Measurements from ENCODE around the gene ASB6.
A peak's percentile ranks its signal among the peaks of the same experiment; 100 is the strongest.
"Not testable (repeated sequence)": the region's sequence is repeated elsewhere in the genome, so short reads cannot be mapped to it uniquely, and the experiment has no call there.

The ASB6 gene

DNA sequence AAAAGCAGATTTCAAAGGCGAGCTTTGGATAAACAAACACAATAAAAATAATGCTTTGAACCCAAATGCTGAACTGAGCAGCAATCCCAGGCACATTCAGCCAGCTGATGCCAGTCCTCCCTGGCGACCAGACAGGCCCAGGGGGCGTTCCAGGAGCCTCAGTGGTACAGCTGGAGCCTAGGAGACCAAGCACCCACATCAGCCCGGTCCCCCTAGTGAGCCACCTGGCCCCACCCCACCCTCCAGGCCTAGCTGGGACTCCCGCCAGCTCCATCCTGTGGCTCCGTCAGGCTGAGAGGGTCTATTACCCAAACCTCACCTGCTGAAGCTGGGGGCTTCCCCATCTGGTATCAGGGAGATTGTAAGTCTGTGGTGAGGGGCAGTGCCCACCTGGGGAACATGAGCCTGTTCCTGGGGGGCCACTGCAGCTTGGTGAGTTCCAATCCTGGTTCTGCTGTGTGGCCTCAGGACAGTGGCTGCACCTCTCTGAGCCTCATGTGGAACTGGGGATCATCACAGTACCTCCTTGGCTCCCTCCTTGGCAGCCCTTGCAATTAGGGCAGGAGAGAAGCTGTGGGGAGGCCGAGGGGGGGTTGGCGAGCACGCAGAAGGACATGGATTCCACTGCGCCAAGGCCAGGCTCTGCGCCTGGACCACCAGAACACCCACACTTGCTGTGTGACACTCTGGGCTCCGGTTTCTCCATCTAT, 37.7 kb downstream of the ASB6 start:
- no peak for DNase-seq

DNA sequence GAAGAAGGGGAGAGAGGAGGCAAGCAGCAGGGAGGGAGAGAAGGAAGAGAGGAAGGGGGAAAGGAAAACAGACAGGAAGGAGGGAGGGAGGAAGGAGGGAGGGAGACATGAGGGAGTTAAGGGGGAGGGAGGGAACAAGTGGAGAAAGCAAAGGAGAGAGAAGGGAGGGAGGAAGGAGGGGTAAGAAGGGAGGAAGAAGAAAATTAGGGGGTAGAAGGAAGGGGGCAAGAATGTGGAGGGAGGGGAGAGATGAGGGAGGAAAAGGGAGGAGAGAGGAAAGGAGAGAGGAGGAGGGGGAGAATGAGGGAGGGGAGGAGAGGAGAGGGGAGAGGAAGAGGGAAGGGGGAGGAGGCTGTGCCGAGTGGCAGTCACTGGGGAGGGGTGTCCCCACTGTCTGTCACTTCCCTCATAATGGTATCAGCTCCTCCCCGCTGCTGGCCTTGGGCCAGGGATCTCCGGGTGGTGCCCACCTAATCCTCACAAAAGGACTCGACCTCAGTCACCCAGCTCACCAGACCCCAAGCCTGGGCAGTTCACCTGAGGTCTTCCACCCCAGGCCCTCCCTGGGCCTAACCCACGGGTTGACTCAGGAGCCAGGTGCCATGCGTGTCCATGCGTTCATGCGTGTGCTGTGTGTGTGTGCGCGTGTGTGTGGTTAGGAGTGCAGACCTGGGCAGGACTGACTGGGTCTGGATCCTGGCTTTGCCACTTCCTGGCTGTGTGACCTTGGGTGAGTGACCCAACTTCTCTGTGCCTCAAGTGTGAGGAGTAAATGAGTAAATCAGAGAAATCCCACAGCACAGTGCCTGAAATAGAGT, 39.1 kb downstream of the ASB6 start:
- peak in 2 of 3 experiments; percentile 33 to 51 for DNase-seq

DNA sequence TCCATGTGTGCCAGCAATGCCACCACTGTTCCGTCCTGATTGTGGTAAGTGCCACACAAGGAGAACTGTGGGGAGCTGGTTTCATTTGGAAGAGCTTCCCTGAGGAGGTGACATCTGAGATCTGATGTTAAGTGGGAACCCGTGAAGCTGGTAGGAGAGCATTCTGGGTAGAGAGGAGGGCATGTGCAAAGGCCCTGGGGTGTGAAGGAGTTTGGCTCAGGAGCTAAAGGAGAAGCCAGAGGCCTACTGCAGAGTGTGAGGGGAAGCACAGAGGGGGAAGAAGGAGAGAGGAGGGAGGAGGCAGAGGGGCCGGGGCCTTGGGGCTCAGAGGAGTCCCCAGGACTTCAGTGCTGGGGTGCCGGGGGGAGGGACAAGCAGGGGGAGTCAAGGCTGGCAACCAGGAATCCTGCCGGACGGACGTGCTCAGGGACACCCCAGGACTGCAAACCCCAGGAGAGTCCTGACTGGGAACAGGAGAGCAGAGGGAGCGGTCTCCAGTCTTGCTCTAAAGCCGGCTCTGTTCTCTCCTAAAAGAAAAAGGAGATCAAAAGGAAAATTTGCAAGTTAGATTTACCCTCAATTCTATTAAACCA, 40.8 kb downstream of the ASB6 start:
- no peak for DNase-seq

GRCh38 chr9:129598089-129598596, 43.8 kb downstream of the ASB6 start:
- no peak for DNase-seq

DNA sequence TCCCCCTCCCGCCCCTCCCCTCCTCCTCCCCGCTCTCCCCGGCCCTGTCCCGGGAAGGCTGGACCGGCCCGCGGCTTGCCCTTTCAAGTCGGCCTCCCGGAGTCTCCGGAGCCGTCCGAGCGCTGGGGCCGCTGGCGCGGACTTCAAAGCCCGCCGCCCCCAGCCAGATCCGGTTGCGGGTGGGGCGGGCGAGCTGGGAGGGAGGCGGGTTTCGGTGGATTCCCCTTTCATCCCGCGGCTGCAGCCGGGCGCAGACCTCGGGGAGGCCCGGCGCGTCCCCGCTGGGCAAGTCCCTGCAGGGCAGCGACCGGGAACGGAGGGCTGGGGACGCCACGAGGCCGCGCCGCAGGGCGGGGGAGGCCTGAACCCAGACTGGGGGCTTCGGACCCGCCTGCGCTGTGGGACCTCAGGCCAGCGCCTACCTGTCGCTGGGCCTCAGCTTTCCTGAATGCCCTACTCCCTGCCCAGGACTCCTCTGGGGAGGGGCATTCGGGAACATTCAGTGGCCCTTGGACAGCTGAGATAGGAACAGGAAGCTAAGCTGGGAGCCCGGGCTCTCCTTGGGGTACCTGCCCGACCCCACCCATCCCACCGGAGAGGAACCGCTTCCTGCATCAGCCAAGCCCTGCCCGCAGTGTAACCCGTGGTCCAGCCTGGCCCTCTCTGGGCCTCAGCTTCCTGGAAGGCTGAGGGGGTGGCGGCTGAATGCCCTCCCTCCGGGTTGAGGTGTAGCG, 44.4 kb downstream of the ASB6 start:
- DNase-seq, result no peak

DNA sequence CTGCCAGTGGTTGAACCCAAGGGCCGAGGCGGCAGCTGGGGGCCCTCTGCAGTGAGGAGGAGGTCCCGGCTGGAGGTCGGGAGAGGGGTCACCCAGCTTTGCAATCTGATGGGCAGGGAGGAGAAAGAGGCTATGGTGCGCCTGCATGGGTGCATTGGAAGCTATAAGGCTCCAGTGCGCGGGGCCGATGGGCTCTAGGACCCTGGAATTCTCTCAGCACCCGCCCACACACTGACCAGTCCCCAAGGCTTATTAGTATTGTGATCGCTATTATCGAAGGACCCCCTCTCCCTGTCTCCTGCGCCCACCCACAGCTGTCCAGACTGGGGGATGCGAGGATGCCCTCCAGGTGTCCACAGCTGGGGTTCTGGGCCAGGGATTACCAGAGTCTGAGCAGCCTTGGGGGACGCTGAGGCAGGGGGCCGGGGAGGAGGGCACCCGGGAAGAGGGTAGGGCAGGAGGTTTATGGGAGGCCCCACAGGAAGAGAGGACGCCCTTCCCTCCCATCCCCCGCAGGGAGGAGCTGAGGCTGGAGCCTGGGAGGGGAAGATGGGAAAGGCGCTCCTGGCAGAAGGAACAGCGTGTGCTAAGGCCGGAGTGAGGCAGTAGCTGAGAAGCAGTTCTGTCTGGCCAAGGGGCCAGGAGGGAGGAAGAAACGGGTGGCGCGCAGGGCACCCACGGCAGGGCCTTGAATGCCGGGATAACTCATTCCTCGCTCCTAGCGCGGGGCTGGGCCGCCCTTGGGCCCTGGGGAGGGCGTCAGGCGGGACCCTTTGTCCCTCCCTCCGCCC, 45.2 kb downstream of the ASB6 start:
- DNase-seq, result no peak

- DNase-seq, result no peak
Observed at GRCh38 chr9:129595903-129596540, 45.9 kb downstream of the ASB6 start.

- no peak for DNase-seq
Observed at GRCh38 chr9:129595311-129595741, 46.6 kb downstream of the ASB6 start.

- no peak for DNase-seq
Observed at GRCh38 chr9:129594632-129595031, 47.3 kb downstream of the ASB6 start.

DNA sequence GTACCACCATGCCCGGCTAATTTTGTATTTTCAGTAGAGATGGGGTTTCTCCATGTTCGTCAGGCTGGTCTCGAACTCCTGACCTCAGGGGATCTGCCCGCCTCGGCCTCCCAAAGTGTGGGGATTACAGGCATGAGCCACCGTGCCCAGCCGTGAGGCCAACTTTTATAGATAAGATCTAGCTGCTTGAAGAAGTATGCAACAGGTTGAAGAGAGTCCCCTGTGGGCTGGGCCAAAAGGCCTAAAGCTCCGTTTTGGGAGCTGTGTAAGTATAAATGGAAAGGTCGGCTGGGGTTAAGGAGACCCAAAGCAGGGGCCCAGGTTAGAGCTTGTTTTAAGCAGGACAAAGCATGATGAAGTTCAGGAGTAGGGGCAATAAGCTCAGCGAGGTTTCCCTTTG, 49.2 kb downstream of the ASB6 start:
- not testable (repeated sequence) for DNase-seq

GRCh38 chr9:129591916-129592315, 50.0 kb downstream of the ASB6 start:
- DNase-seq, result peak in 1 of 3 experiments; percentile 23

- DNase-seq, result no peak
Observed at GRCh38 chr9:129590466-129590865, 51.5 kb downstream of the ASB6 start.

DNA sequence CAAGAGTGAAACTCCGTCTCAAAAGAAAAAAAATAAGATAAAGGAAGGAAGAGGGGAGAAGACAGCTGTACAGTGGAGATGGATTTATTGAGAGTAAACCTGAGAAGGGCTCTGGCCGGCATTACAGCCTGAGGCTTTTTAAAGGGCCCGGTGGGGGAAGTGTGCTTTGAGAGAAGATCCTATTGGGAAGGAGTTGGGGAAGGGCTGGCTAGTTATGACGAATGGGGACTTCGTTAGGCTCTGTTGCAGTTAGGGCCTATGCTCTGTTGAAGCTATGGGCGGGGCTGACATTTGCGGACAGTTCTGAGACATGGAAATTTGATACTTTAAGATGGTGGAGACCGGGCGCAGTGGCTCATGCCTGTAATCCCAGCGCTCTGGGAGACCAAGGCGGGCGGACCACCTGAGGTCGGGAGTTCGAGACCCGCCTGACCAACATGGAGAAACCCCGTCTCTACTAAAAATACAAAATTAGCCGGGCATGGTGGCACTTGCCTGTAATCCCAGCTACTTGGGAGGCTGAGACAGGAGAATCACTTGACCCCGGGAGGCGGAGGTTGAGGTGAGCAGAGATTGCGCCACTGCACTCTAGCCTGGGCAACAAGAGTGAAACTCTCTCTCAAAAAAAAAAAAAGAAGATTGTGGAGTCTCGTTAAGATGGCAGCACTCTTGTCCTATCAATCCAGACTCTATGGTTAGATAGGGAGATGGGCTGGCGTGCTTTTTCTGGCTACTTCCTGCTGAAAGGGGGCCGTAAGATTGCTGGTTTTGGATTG, 54.3 kb downstream of the ASB6 start:
- DNase-seq, result peak in 1 of 3 experiments; percentile 60

GRCh38 chr9:129586685-129587084, 55.3 kb downstream of the ASB6 start:
- no peak for DNase-seq

GRCh38 chr9:129586245-129586644, 55.7 kb downstream of the ASB6 start:
- no peak for DNase-seq

GRCh38 chr9:129585352-129585751, 56.6 kb downstream of the ASB6 start:
- DNase-seq, result no peak

Data from NCI-H1417 (cell line).